Measurements from ENCODE around the gene SBNO1.

SBNO1 gene

DNA sequence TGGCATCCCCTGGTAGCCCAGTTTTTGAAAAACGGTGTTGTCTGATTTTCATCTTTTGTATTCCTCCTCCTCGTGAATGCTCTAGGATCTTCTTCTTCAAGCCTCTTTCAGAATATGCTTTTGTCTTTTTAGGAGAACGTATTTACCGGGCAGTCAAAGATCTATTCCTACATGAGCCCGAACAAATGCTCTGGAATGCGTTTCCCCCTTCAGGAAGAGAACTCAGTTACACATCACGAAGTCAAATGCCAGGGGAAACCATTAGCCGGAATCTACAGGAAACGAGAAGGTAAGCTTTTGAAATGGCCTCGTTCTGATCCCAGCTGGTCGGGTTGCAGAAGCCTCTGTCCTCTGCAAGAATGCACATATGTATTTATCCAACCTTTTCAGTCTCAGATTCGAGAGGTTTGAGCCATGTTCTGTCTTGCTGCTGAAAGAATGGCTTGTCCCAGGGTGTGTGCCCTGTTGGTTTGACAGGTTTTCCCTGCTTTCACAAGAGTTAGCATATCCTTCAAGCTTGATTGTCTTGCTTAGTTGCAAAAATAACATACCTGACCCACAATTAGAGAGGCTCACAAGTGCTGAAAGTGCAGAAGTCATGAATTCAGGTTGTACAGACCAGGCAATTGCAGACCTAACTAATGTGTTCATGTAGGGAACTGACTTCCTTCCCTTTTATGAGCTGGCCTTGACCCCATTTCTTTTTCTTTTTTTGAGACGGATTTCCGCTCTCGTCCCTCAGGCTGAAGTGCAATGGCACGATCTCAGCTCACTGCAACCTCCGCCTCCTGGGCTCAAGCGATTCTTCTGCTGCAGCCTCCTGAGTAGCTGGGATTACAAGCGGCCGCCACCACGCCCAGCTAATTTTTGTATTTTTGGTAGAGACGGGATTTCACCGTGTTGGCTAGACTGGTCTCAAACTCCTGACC, 26.1 kb upstream of the SBNO1 start:
- TF ChIP-seq TAF1 (IDR thresholded peaks at IDR 0.05; ENCODE audit: borderline replicate concordance, insufficient read depth, low read length) (no peak), SIN3A (IDR thresholded peaks at IDR 0.05; ENCODE audit: borderline replicate concordance, insufficient read depth, low read length) (no peak), POLR2AphosphoS5 (IDR thresholded peaks at IDR 0.05; ENCODE audit: low read depth, low read length) (no peak), FOXP2 (optimal IDR thresholded peaks at IDR 0.05; ENCODE audit: borderline replicate concordance, extremely low read depth, extremely low read length, insufficient read depth) (no peak), REST (IDR thresholded peaks at IDR 0.05; ENCODE audit: insufficient read depth in 1 of 2, low read depth in 2 of 2, low read length in 2 of 2) (no peak)

GRCh38 chr12:123389560-123390351, 25.1 kb upstream of the SBNO1 start:
- no peak for TF ChIP-seq TAF1 (IDR thresholded peaks at IDR 0.05; ENCODE audit: borderline replicate concordance, insufficient read depth, low read length)
- no peak for TF ChIP-seq FOXP2 (optimal IDR thresholded peaks at IDR 0.05; ENCODE audit: borderline replicate concordance, extremely low read depth, extremely low read length, insufficient read depth)
- no peak for TF ChIP-seq REST (IDR thresholded peaks at IDR 0.05; ENCODE audit: insufficient read depth in 1 of 2, low read depth in 2 of 2, low read length in 2 of 2)
- no peak for TF ChIP-seq POLR2AphosphoS5 (IDR thresholded peaks at IDR 0.05; ENCODE audit: low read depth, low read length)
- no peak for TF ChIP-seq SIN3A (IDR thresholded peaks at IDR 0.05; ENCODE audit: borderline replicate concordance, insufficient read depth, low read length)

- TF ChIP-seq SIN3A (IDR thresholded peaks at IDR 0.05; ENCODE audit: borderline replicate concordance, insufficient read depth, low read length) = no peak
- TF ChIP-seq TAF1 (IDR thresholded peaks at IDR 0.05; ENCODE audit: borderline replicate concordance, insufficient read depth, low read length) = no peak
- no peak for TF ChIP-seq REST (IDR thresholded peaks at IDR 0.05; ENCODE audit: insufficient read depth in 1 of 2, low read depth in 2 of 2, low read length in 2 of 2)
- no peak for TF ChIP-seq FOXP2 (optimal IDR thresholded peaks at IDR 0.05; ENCODE audit: borderline replicate concordance, extremely low read depth, extremely low read length, insufficient read depth)
- TF ChIP-seq POLR2AphosphoS5 (IDR thresholded peaks at IDR 0.05; ENCODE audit: low read depth, low read length) = no peak
These were observed 24.4 kb upstream of the SBNO1 start for GRCh38 chr12:123388951-123389559.

GRCh38 chr12:123388177-123388950, 23.7 kb upstream of the SBNO1 start:
- no peak for TF ChIP-seq POLR2AphosphoS5 (IDR thresholded peaks at IDR 0.05; ENCODE audit: low read depth, low read length)
- no peak for TF ChIP-seq FOXP2 (optimal IDR thresholded peaks at IDR 0.05; ENCODE audit: borderline replicate concordance, extremely low read depth, extremely low read length, insufficient read depth)
- TF ChIP-seq TAF1 (IDR thresholded peaks at IDR 0.05; ENCODE audit: borderline replicate concordance, insufficient read depth, low read length) = no peak
- TF ChIP-seq REST (IDR thresholded peaks at IDR 0.05; ENCODE audit: insufficient read depth in 1 of 2, low read depth in 2 of 2, low read length in 2 of 2) = no peak
- no peak for TF ChIP-seq SIN3A (IDR thresholded peaks at IDR 0.05; ENCODE audit: borderline replicate concordance, insufficient read depth, low read length)
